Esophagus squamous epithelium (tissue), 4 donors: ENCODE measurements around the gene HSPG2.

ENCODE experiments used
- POLR2A ChIP-seq, 4 donors: fragments of 450-650 bp; IDR thresholded peaks; one replicate each; pipeline ENCODE4 v1.6.1; 2017; ENCODE audit warnings: antibody characterized with exemption in 4 of 4, mild to moderate bottlenecking in 4 of 4, moderate library complexity in 3 of 4
- TF ChIP-seq, protein P1 (sequence below), 6 experiments: fragments of 450-650 bp in 4 of 6; fragments of 200-600 bp in 2 of 6; sonication (generic) in 2 of 6; IDR thresholded peaks; one replicate each; pipeline ENCODE4 v1.5.1; 2016 to 2019; ENCODE audit warnings: antibody characterized with exemption in 6 of 6, mild to moderate bottlenecking in 4 of 6, moderate library complexity in 4 of 6

DNA sequence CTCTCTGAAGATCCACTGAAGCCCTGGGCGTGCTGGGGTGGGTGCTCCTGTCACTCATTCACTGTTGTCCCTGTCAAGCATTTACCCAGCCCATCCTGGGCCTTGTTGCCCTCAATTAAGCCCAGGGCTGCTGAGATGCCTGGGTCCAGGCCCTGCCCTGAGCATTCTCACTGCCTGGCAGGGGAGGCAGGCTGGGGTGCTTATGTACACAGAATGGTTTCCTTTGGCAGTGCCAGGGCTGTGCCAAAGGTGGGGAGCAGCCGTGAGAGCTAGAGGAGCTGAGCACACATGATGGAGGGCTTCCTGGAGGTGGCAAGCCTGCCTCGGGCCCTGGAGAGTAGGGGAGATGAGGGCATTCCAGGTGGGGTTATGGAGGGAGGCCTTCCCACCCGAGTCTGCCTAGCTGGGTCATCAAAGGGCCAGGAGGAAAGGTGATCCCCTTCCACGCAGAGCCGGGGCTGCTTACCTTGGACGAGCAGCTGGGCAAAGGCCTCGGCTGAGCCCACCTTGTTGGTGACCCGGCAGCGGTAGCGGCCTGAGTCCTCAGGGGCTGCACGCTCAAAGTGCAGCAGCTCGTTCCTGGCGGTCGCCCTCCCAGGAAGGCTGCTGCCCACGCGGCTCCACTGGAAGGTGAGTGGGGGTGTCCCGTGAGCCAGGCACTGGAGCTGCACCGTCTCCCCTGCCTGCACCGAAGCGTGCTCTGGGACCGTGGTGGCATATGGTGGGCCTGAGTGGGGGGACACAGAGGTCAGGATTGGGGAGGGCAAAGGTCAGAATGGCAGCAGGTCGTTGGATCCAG, 98.6 kb downstream of the HSPG2 start:
- TF ChIP-seq, protein P1, sequence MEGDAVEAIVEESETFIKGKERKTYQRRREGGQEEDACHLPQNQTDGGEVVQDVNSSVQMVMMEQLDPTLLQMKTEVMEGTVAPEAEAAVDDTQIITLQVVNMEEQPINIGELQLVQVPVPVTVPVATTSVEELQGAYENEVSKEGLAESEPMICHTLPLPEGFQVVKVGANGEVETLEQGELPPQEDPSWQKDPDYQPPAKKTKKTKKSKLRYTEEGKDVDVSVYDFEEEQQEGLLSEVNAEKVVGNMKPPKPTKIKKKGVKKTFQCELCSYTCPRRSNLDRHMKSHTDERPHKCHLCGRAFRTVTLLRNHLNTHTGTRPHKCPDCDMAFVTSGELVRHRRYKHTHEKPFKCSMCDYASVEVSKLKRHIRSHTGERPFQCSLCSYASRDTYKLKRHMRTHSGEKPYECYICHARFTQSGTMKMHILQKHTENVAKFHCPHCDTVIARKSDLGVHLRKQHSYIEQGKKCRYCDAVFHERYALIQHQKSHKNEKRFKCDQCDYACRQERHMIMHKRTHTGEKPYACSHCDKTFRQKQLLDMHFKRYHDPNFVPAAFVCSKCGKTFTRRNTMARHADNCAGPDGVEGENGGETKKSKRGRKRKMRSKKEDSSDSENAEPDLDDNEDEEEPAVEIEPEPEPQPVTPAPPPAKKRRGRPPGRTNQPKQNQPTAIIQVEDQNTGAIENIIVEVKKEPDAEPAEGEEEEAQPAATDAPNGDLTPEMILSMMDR (IDR thresholded peaks at IDR 0.05) = no peak
- no peak for TF ChIP-seq POLR2A (IDR thresholded peaks at IDR 0.05)
